ENCODE results near the gene RTP4. TPM values are rescaled to one million over a fixed set of nuclear protein-coding genes. Genes with fewer than 3 reads are reported as not detected.
"Not testable (repeated sequence)": the region's sequence is repeated elsewhere in the genome, so short reads cannot be mapped to it uniquely, and the experiment has no call there.

RTP4 gene
- total and polyA plus RNA-seq, 2 donors: 9.3 to 12.9 TPM

- Histone ChIP-seq H3K9me3 (ENCODE audit: control insufficient read depth in 2 of 2, insufficient read depth in 1 of 2, low read length in 1 of 2) (no peaks in the 10 kb centered on the region), H3K27ac (ENCODE audit: low read depth in 1 of 2, low read length in 1 of 2) (no peak overlapping the region), H3K36me3 (ENCODE audit: control insufficient read depth in 2 of 2, insufficient read depth in 2 of 2, low read length in 1 of 2) (no peaks in the 10 kb centered on the region), H3K4me1 (ENCODE audit: control insufficient read depth in 2 of 2, insufficient read depth in 2 of 2, low read length in 2 of 2) (no peaks in the 10 kb centered on the region), H3K27me3 (ENCODE audit: control insufficient read depth in 2 of 2, insufficient read depth in 1 of 2, low read length in 1 of 2) (no peaks in the 10 kb centered on the region), H3K4me3 (ENCODE audit: low read length in 2 of 2) (no peak overlapping the region)
- 95% methylated on average over 4 of the region's 4 CpGs for WGBS
- DNase-seq (ENCODE audit: low read depth in 6 of 9, low spot score in 9 of 9): no peak
Measured at GRCh38 chr3:187383246-187383645, 15.1 kb downstream of the RTP4 start.

DNA sequence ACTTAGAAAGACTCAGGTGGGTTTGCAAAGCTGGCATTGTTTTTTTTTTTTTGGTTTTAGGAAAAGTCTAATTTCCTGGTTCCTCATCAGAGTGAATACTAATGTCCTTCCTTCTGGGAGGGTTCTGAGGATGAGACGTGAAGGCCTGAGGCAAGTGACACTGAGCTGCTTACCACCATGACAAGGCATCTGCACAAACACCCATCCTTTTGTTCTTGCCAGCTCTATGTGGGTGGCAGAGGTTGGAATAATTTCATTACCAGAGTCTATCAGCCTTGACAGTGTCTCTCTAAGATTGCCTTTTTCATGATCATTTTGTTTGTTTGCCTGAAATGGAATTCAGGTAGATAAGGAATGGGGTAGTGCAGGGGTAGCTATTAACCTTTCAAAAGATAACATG, 17.1 kb downstream of the RTP4 start:
- no peaks in the 10 kb centered on the region for H3K9me3 ChIP-seq (ENCODE audit: control insufficient read depth in 2 of 2, insufficient read depth in 1 of 2, low read length in 1 of 2)
- WGBS: 76% methylated on average over 1 of the region's 1 CpG

GRCh38 chr3:187396661-187397060, 28.5 kb downstream of the RTP4 start:
- Histone ChIP-seq H3K4me3 (ENCODE audit: low read length in 2 of 2) (no peak overlapping the region), H3K27ac (ENCODE audit: low read depth in 1 of 2, low read length in 1 of 2) (no peak overlapping the region), H3K9me3 (ENCODE audit: control insufficient read depth in 2 of 2, insufficient read depth in 1 of 2, low read length in 1 of 2) (no peaks in the 10 kb centered on the region), H3K27me3 (ENCODE audit: control insufficient read depth in 2 of 2, insufficient read depth in 1 of 2, low read length in 1 of 2) (no peaks in the 10 kb centered on the region), H3K36me3 (ENCODE audit: control insufficient read depth in 2 of 2, insufficient read depth in 2 of 2, low read length in 1 of 2) (no peaks in the 10 kb centered on the region), H3K4me1 (ENCODE audit: control insufficient read depth in 2 of 2, insufficient read depth in 2 of 2, low read length in 2 of 2) (no peaks in the 10 kb centered on the region)
- 98% methylated on average over 1 of the region's 1 CpG for WGBS
- no peak for DNase-seq (ENCODE audit: low read depth in 6 of 9, low spot score in 9 of 9)

More for the DNA sequence above, 17.1 kb downstream of the RTP4 start:
- Histone ChIP-seq H3K27me3 (ENCODE audit: control insufficient read depth in 2 of 2, insufficient read depth in 1 of 2, low read length in 1 of 2) (no peaks in the 10 kb centered on the region), H3K4me3 (ENCODE audit: low read length in 2 of 2) (no peak overlapping the region), H3K4me1 (ENCODE audit: control insufficient read depth in 2 of 2, insufficient read depth in 2 of 2, low read length in 2 of 2) (no peaks in the 10 kb centered on the region), H3K27ac (ENCODE audit: low read depth in 1 of 2, low read length in 1 of 2) (no peak overlapping the region), H3K36me3 (ENCODE audit: control insufficient read depth in 2 of 2, insufficient read depth in 2 of 2, low read length in 1 of 2) (no peaks in the 10 kb centered on the region)
- no peak for DNase-seq (ENCODE audit: low read depth in 6 of 9, low spot score in 9 of 9)

DNA sequence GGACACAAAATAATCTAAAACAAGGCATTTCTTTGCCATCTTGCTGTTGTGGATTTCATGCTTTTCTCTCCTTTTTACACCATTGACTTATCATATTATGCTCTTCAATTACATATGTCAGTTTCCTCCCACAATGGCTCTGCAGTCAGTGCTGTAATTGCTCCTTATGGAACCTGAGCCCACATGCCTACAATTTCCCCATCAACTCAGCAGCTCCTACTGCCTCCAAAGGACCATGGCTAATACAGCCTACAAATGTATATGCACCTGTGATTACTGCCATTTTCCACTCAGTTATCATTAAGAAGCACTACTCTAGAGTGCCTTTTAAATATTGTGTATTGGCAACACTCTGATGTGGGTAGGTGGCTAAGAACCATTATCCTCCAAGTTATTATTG, 30.8 kb downstream of the RTP4 start:
- Histone ChIP-seq H3K4me3 (ENCODE audit: low read length in 2 of 2) (no peak overlapping the region), H3K4me1 (ENCODE audit: control insufficient read depth in 2 of 2, insufficient read depth in 2 of 2, low read length in 2 of 2) (no peaks in the 10 kb centered on the region), H3K36me3 (ENCODE audit: control insufficient read depth in 2 of 2, insufficient read depth in 2 of 2, low read length in 1 of 2) (no peaks in the 10 kb centered on the region), H3K9me3 (ENCODE audit: control insufficient read depth in 2 of 2, insufficient read depth in 1 of 2, low read length in 1 of 2) (no peaks in the 10 kb centered on the region), H3K27ac (ENCODE audit: low read depth in 1 of 2, low read length in 1 of 2) (no peak overlapping the region), H3K27me3 (ENCODE audit: control insufficient read depth in 2 of 2, insufficient read depth in 1 of 2, low read length in 1 of 2) (no peaks in the 10 kb centered on the region)
- DNase-seq (ENCODE audit: low read depth in 6 of 9, low spot score in 9 of 9): no peak

DNA sequence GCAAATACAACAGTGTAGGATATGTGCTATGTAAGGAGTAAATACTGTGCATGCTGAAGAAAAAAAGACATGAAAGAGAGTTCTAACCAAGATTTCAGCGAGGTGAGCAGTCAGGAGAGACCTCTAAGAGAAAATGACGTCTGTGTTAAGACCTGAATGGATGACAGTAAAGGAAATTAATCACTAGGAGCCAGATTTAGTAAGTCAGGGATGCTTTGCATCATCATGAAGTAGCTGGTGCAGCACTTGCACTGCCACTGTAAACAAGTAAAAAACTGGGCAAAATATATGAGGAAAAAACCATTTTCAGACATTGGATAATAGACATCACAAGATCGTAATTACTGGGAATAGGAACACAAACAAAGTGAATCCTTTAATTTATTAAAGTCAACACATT, 32.6 kb downstream of the RTP4 start:
- no peak overlapping the region for H3K4me3 ChIP-seq (ENCODE audit: low read length in 2 of 2)
- H3K27ac ChIP-seq (ENCODE audit: low read depth in 1 of 2, low read length in 1 of 2): no peak overlapping the region
- H3K9me3 ChIP-seq (ENCODE audit: control insufficient read depth in 2 of 2, insufficient read depth in 1 of 2, low read length in 1 of 2): no peaks in the 10 kb centered on the region
- no peak for DNase-seq (ENCODE audit: low read depth in 6 of 9, low spot score in 9 of 9)
- H3K4me1 ChIP-seq (ENCODE audit: control insufficient read depth in 2 of 2, insufficient read depth in 2 of 2, low read length in 2 of 2): no peaks in the 10 kb centered on the region
- 89% methylated on average over 3 of the region's 3 CpGs for WGBS
- H3K27me3 ChIP-seq (ENCODE audit: control insufficient read depth in 2 of 2, insufficient read depth in 1 of 2, low read length in 1 of 2): no peaks in the 10 kb centered on the region
- H3K36me3 ChIP-seq (ENCODE audit: control insufficient read depth in 2 of 2, insufficient read depth in 2 of 2, low read length in 1 of 2): no peaks in the 10 kb centered on the region

DNA sequence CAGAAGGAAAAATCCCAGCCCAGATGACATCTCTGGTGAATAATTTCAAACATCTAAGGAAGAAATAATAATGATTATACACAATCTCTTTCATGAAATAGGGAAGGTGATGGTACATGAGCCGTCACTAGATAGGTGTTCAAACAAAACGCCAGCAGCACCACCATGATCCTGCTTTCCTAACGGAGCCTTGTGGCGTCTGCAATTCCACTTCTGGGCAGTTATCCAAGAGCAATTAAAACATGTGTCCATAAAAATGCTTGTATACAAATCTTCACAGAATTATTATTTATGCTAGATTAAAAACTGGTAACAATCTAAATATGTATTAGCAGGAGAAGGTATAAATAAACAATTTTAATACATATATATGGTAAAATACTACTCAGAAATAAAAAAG, 33.7 kb downstream of the RTP4 start:
- no peaks in the 10 kb centered on the region for H3K36me3 ChIP-seq (ENCODE audit: control insufficient read depth in 2 of 2, insufficient read depth in 2 of 2, low read length in 1 of 2)
- no peaks in the 10 kb centered on the region for H3K9me3 ChIP-seq (ENCODE audit: control insufficient read depth in 2 of 2, insufficient read depth in 1 of 2, low read length in 1 of 2)
- no peak overlapping the region for H3K4me3 ChIP-seq (ENCODE audit: low read length in 2 of 2)
- 97% methylated on average over 4 of the region's 4 CpGs for WGBS
- no peaks in the 10 kb centered on the region for H3K4me1 ChIP-seq (ENCODE audit: control insufficient read depth in 2 of 2, insufficient read depth in 2 of 2, low read length in 2 of 2)
- H3K27me3 ChIP-seq (ENCODE audit: control insufficient read depth in 2 of 2, insufficient read depth in 1 of 2, low read length in 1 of 2): no peaks in the 10 kb centered on the region
- DNase-seq (ENCODE audit: low read depth in 6 of 9, low spot score in 9 of 9): no peak
- no peak overlapping the region for H3K27ac ChIP-seq (ENCODE audit: low read depth in 1 of 2, low read length in 1 of 2)

DNA sequence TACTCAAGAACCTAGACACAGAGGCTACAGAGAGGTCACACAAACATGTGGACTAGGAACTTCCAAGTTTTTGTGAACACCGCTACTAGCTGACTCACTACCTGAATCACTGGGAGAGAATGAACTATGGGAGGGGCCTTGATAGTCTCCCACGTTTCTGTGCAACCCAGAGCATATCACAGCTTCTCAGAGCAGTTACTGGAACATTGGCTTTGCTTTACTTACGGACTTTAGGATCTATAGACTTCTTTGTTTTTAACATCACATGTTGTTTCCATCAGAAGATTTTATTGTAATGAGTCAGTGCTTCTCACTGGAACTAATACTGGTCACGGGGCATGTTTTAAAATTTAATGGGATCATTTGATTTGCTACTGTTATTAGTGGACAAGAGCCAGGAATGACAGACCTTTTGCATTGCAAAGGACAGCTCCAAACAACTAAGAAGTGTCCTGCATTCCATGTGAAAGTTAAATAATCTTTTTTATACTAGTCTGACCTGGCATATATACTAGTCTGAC, 35.6 kb downstream of the RTP4 start:
- Histone ChIP-seq H3K4me1 (ENCODE audit: control insufficient read depth in 2 of 2, insufficient read depth in 2 of 2, low read length in 2 of 2) (no peaks in the 10 kb centered on the region), H3K27me3 (ENCODE audit: control insufficient read depth in 2 of 2, insufficient read depth in 1 of 2, low read length in 1 of 2) (no peaks in the 10 kb centered on the region), H3K4me3 (ENCODE audit: low read length in 2 of 2) (no peak overlapping the region), H3K36me3 (ENCODE audit: control insufficient read depth in 2 of 2, insufficient read depth in 2 of 2, low read length in 1 of 2) (no peaks in the 10 kb centered on the region), H3K9me3 (ENCODE audit: control insufficient read depth in 2 of 2, insufficient read depth in 1 of 2, low read length in 1 of 2) (no peaks in the 10 kb centered on the region), H3K27ac (ENCODE audit: low read depth in 1 of 2, low read length in 1 of 2) (no peak overlapping the region)
- no peak for DNase-seq (ENCODE audit: low read depth in 6 of 9, low spot score in 9 of 9)
- WGBS: 82% methylated on average over 4 of the region's 4 CpGs

DNA sequence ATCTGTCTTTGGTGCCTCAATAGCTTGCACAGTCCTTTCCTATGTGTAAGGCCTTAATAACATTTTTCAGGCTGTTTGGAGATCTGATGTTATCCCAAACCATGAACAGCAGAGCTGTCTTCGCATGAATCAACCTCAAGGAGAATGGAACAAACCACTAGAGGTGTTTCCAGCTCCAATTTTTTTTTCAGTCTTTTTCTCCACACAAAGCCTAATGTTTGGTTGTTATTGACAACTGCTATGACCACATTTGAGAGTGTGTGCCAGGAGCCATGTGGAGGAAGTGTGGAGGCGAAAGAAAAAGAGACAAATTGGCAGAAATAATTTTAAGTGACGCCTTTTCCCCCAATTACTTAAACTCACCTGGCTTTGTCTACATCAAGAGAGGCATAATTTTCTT, 38.7 kb downstream of the RTP4 start:
- Histone ChIP-seq H3K36me3 (ENCODE audit: control insufficient read depth in 2 of 2, insufficient read depth in 2 of 2, low read length in 1 of 2) (no peaks in the 10 kb centered on the region), H3K4me3 (ENCODE audit: low read length in 2 of 2) (no peak overlapping the region), H3K9me3 (ENCODE audit: control insufficient read depth in 2 of 2, insufficient read depth in 1 of 2, low read length in 1 of 2) (no peaks in the 10 kb centered on the region), H3K4me1 (ENCODE audit: control insufficient read depth in 2 of 2, insufficient read depth in 2 of 2, low read length in 2 of 2) (no peaks in the 10 kb centered on the region), H3K27me3 (ENCODE audit: control insufficient read depth in 2 of 2, insufficient read depth in 1 of 2, low read length in 1 of 2) (no peaks in the 10 kb centered on the region), H3K27ac (ENCODE audit: low read depth in 1 of 2, low read length in 1 of 2) (no peak overlapping the region)
- no peak for DNase-seq (ENCODE audit: low read depth in 6 of 9, low spot score in 9 of 9)
- WGBS: 92% methylated on average over 3 of the region's 3 CpGs

- 65% methylated on average over 13 of the region's 35 CpGs for whole genome bisulfite sequencing
- H3K9me3 ChIP-seq (ENCODE audit: control insufficient read depth in 2 of 2, insufficient read depth in 1 of 2, low read length in 1 of 2); H3K36me3 ChIP-seq (ENCODE audit: control insufficient read depth in 2 of 2, insufficient read depth in 2 of 2, low read length in 1 of 2); H3K27me3 ChIP-seq (ENCODE audit: control insufficient read depth in 2 of 2, insufficient read depth in 1 of 2, low read length in 1 of 2); DNase-seq (ENCODE audit: low read depth in 6 of 9, low spot score in 9 of 9); H3K4me1 ChIP-seq (ENCODE audit: control insufficient read depth in 2 of 2, insufficient read depth in 2 of 2, low read length in 2 of 2); H3K4me3 ChIP-seq (ENCODE audit: low read length in 2 of 2); H3K27ac ChIP-seq (ENCODE audit: low read depth in 1 of 2, low read length in 1 of 2): not testable (repeated sequence)
Measured at GRCh38 chr3:187411991-187412781, 44.0 kb downstream of the RTP4 start.
